ENCODE data around the gene CTNND2.

GRCh38 chr5:11894992-11895391 lies 9.3 kb downstream of the CTNND2 start:
- TF ChIP-seq, protein P1, sequence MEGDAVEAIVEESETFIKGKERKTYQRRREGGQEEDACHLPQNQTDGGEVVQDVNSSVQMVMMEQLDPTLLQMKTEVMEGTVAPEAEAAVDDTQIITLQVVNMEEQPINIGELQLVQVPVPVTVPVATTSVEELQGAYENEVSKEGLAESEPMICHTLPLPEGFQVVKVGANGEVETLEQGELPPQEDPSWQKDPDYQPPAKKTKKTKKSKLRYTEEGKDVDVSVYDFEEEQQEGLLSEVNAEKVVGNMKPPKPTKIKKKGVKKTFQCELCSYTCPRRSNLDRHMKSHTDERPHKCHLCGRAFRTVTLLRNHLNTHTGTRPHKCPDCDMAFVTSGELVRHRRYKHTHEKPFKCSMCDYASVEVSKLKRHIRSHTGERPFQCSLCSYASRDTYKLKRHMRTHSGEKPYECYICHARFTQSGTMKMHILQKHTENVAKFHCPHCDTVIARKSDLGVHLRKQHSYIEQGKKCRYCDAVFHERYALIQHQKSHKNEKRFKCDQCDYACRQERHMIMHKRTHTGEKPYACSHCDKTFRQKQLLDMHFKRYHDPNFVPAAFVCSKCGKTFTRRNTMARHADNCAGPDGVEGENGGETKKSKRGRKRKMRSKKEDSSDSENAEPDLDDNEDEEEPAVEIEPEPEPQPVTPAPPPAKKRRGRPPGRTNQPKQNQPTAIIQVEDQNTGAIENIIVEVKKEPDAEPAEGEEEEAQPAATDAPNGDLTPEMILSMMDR (IDR thresholded peaks at IDR 0.05), result no peak
- TF ChIP-seq EZH2 (IDR thresholded peaks at IDR 0.05; ENCODE audit: borderline replicate concordance, insufficient read depth, low read depth, low read length, poor library complexity, severe bottlenecking), result no peak
